ENCODE measurements around the gene GRPEL2.

Gene GRPEL2

DNA sequence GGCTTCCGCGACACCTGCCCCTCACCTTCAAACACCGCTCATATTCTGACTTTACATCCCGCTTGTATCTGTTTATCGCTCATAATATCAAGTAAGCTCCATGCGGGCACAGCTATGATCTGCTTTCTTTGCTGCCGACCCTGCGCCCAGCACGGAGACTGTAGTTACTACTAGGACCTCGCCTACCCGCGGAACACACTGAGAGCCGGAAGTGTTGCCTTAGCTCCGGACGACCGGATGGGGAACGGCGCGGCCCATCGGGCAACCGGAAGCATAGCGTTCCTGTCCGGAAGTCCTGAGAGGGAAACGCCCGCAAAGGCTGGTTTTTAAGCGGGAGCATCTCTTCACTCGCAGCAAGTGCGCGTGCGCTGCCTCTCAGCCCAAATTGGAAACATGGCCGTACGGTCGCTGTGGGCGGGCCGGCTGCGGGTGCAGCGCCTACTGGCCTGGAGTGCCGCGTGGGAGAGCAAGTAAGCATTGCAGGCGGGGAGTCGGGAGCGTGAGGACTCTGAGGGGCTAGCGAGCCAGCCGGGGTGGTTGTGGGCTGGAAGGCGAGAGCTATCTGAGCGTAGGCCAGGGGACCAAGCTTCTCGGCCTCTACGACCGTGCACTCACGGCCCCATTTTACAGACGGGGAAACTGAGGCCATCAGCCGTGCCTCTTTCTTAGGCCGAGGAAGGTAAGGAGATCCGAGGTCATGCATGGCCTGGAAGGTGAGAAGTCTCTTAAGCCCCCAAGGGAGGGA, at the start of gene GRPEL2:
TSS of gene GRPEL2 (plus strand) at position 353 of the 745 bp plus-strand sequence. CDS start at position 394, 41 bp downstream.
- FAIRE-seq (peak; percentile 93), DNase-seq (ENCODE audit: insufficient read length, low spot score) (peak; percentile 91)
- peak; percentile 90 for TF ChIP-seq POLR2A (IDR thresholded peaks at IDR 0.05; ENCODE audit: low read depth, low read length)

DNA sequence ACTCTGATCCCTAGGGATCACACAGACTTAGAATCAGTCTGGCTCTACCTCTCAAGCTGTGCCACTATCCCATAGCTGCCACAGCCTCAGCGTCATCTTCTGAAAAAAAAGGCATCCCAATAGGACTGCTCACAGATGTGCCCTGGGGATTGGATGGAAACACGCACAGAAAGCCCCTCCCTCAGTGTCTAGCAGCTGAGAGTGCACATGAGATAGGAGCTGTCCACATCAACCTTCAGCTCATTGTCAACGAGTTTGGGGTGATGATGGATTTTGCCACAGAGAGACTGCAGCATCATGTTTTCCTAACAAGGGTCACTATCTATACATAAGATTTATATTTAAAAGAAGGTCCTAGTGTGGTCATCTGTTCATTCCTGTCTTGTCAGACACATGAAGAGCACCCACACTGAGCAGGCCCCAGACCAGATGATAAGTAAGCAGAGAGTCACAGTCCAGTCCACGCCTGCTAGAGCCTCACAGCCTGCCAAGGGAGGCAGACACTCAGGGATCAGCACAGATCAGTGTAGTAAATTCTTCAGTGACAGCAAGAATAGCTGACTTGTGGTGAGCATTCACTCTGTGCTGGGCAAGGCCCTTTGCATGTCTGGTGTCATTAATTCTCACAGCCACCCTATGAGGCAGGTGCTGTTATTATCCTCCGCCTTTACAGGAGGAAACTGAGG, 47.8 kb upstream of the GRPEL2 start:
- no peak for DNase-seq (ENCODE audit: insufficient read length, low spot score)
- FAIRE-seq: no peak
- TF ChIP-seq POLR2A (IDR thresholded peaks at IDR 0.05; ENCODE audit: low read depth, low read length): no peak

DNA sequence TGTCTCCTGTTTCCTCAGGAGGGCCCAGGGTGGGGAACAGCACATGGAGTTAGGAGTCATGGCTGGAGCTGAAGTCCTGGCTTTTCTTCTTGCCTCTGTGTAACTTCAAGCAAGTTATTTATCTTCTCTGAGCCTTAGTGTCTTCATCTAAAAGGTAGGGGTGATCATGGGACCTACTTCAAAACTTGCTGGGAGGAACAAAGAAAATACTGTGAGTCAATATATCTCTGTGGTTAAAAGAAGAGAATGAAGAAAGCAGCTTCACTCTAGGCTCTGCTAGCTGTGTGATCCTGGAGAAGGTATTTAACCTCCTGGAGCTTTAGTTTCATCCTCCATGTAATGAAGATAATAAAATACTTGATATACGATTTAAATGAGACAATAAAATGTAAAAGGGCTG, 47.1 kb upstream of the GRPEL2 start:
- DNase-seq (ENCODE audit: insufficient read length, low spot score) (no peak), FAIRE-seq (no peak)
- no peak for TF ChIP-seq POLR2A (IDR thresholded peaks at IDR 0.05; ENCODE audit: low read depth, low read length)

GRCh38 chr5:149298842-149299404, 46.4 kb upstream of the GRPEL2 start:
- no peak for TF ChIP-seq POLR2A (IDR thresholded peaks at IDR 0.05; ENCODE audit: low read depth, low read length)
- FAIRE-seq: no peak
- no peak for DNase-seq (ENCODE audit: insufficient read length, low spot score)

- no peak for TF ChIP-seq POLR2A (IDR thresholded peaks at IDR 0.05; ENCODE audit: low read depth, low read length)
- DNase-seq (ENCODE audit: insufficient read length, low spot score) (no peak), FAIRE-seq (no peak)
These were observed 45.7 kb upstream of the GRPEL2 start for GRCh38 chr5:149299451-149300054.

GRCh38 chr5:149300441-149300840, 44.9 kb upstream of the GRPEL2 start:
- DNase-seq (ENCODE audit: insufficient read length, low spot score) (no peak), FAIRE-seq (no peak)
- no peak for TF ChIP-seq POLR2A (IDR thresholded peaks at IDR 0.05; ENCODE audit: low read depth, low read length)

DNA sequence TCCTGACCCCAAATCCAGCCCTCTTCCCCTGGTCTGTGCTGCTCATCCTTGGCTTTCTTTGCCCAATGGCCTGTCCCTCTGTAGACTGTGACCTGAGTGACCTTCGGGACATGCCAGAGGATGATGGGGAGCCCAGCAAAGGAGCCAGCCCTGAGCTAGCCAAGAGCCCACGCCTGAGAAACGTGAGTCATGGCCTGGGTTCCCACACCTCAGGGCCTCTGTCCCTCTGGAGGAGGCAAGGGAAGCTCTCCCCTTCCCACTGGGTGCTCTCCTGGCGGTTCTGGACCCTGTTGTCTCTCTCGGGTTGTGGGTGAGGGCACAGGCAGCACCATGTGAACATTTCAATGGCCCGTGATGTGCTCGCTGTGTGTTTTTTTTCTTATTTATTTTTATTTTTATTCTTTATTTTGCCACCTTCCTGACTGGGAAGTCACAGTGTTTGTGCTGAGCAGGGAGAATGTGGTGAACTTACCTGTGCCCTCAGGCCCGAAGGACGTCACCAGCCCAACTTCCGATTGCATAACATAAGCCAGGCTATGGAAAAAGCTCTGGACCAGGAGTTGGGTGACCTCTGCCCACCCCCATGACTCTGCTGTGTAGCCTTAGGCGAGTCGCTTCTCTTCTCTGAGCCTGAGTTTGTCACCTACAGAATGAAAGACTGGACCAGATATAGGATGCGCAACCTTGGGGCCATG, 44.1 kb upstream of the GRPEL2 start:
- FAIRE-seq (no peak), DNase-seq (ENCODE audit: insufficient read length, low spot score) (no peak)
- TF ChIP-seq POLR2A (IDR thresholded peaks at IDR 0.05; ENCODE audit: low read depth, low read length): no peak

GRCh38 chr5:149301744-149302380, 43.4 kb upstream of the GRPEL2 start:
- FAIRE-seq (no peak), DNase-seq (ENCODE audit: insufficient read length, low spot score) (no peak)
- TF ChIP-seq POLR2A (IDR thresholded peaks at IDR 0.05; ENCODE audit: low read depth, low read length): no peak

DNA sequence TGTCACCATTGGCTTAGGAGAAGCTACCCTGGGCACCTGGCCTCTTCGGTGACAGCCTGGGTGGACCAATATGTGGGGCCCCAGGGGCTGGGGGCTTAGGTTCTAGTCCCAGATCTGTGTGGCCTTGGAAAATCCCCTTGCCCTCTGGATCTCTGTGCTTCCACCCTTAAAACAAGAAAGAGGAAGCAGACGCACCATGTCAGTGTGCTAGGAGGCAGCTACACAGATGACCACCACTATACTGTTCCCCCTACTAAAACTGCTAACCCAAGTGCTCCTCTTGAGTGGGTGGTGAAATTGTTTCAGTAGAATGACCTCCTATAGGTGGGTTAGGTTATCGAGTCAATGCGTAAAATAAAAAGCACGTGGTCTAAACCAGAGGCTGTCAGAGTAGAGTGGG, 42.7 kb upstream of the GRPEL2 start:
- TF ChIP-seq POLR2A (IDR thresholded peaks at IDR 0.05; ENCODE audit: low read depth, low read length): no peak
- no peak for FAIRE-seq
- no peak for DNase-seq (ENCODE audit: insufficient read length, low spot score)

- no peak for TF ChIP-seq POLR2A (IDR thresholded peaks at IDR 0.05; ENCODE audit: low read depth, low read length)
- no peak for DNase-seq (ENCODE audit: insufficient read length, low spot score)
- FAIRE-seq: no peak
These were observed 42.1 kb upstream of the GRPEL2 start for GRCh38 chr5:149303210-149303609.

DNA sequence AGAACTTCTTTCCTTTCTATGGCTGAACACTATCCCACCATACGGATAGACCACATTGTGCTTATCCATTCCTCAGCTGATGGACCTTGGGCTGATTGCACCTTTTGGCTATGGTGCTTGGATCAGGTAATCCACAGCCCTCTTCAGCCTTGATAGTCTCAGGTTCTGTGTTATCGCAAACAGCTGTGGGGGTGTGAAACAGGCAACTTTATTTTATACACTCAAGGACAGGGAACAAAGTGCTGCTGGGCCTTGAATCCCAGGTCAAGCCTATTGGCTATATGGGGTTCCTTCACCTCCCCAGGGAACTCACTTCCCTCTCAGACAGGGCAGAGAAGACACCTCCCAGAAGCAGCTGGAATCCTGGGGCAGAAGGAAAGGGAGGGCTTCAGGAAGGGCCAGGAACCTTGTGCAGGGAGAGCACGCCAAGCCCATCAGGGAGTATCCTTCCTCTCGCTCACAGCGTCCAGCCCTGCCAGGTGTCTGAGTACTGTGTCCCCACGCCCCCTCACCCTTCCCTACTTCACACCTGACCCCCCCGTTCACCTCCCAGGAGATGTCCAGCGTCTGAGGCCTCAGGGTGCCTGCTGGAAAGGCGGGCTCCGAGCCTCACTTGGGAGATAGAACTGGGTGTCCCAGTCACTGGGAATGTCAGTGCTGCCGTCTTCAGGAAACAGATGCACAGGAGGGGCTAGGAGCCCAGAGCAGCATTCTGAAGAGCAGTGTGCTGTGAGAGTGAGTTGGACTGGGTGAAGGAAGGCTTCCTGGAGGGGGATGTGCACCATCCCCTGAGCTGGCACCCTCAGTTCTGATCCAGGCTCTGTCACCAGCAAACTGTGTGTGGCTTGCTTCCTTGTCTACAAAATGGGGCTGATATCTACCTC, 40.9 kb upstream of the GRPEL2 start:
- DNase-seq (ENCODE audit: insufficient read length, low spot score) (no peak), FAIRE-seq (no peak)
- TF ChIP-seq POLR2A (IDR thresholded peaks at IDR 0.05; ENCODE audit: low read depth, low read length): no peak

- TF ChIP-seq POLR2A (IDR thresholded peaks at IDR 0.05; ENCODE audit: low read depth, low read length): no peak
- no peak for DNase-seq (ENCODE audit: insufficient read length, low spot score)
- FAIRE-seq: no peak
These were observed 35.9 kb upstream of the GRPEL2 start for GRCh38 chr5:149309354-149309753.
